G401 (cell line): ENCODE results near the gene SGTA. TPM values are rescaled to one million over a fixed set of nuclear protein-coding genes. Genes with fewer than 3 reads are reported as not detected.

ENCODE experiments used
- DNase-seq: peaks from one replicate; pipeline ENCODE4 v3.0.0-alpha.2; 2015; ENCODE audit warnings: low spot score
- in situ Hi-C: cut with HindIII; loops from 2 replicates; pipeline ENCODE4 v1.10.0; 2016; ENCODE audit warnings: low sequenced_read_pairs, mixed read lengths
- total RNA-seq: library from RNA; depleted of rRNA; stranded (reverse); fragments of >200 nt; shearing (Covaris generic); gene quantifications from 2 replicates; pipeline ENCODE4 v1.2.3, GENCODE V29; 2014

Gene SGTA
- total RNA-seq, 1 experiment from 2014 or later = 143 TPM

GRCh38 chr19:2759965-2760364 is 23.1 kb downstream of the SGTA start:
- in situ Hi-C loops = no loop called here
- no peak for DNase-seq

- no peak for DNase-seq
- in situ Hi-C loops = no loop called here
These were observed 23.7 kb downstream of the SGTA start for GRCh38 chr19:2759362-2759761.

- in situ Hi-C loops = no loop called here
These were observed 24.3 kb downstream of the SGTA start for GRCh38 chr19:2758601-2759313.

GRCh38 chr19:2756921-2757881 is 25.9 kb downstream of the SGTA start:
- in situ Hi-C loops = no loop called here
- DNase-seq = no peak

More at GRCh38 chr19:2758601-2759313, 24.3 kb downstream of the SGTA start:
- no peak for DNase-seq

GRCh38 chr19:2756477-2756876 is 26.6 kb downstream of the SGTA start:
- no peak for DNase-seq
- in situ Hi-C loops = no loop called here

- in situ Hi-C loops = no loop called here
- DNase-seq = no peak
These were observed 27.3 kb downstream of the SGTA start for GRCh38 chr19:2755811-2756210.

- DNase-seq = no peak
- in situ Hi-C loops = no loop called here
These were observed 27.7 kb downstream of the SGTA start for GRCh38 chr19:2755448-2755705.

- in situ Hi-C loops = no loop called here
- DNase-seq = no peak
These were observed 28.2 kb downstream of the SGTA start for GRCh38 chr19:2754659-2755447.

GRCh38 chr19:2751438-2751830 is 31.6 kb downstream of the SGTA start:
- no peak for DNase-seq
- in situ Hi-C loops = no loop called here

GRCh38 chr19:2750808-2751437 is 32.1 kb downstream of the SGTA start:
- DNase-seq = no peak

GRCh38 chr19:2747349-2747748 is 35.7 kb downstream of the SGTA start:
- DNase-seq = no peak
- in situ Hi-C loops = no loop called here

More at GRCh38 chr19:2750808-2751437, 32.1 kb downstream of the SGTA start:
- in situ Hi-C loops = no loop called here

GRCh38 chr19:2744113-2744512 is 39.0 kb downstream of the SGTA start:
- in situ Hi-C loops = no loop called here

GRCh38 chr19:2743099-2743498 is 40.0 kb downstream of the SGTA start:
- in situ Hi-C loops = no loop called here

More at GRCh38 chr19:2744113-2744512, 39.0 kb downstream of the SGTA start:
- no peak for DNase-seq

GRCh38 chr19:2740314-2740656 is 42.8 kb downstream of the SGTA start:
- in situ Hi-C loops = no loop called here
- DNase-seq = no peak

More at GRCh38 chr19:2743099-2743498, 40.0 kb downstream of the SGTA start:
- DNase-seq = no peak

- DNase-seq = peak; percentile 97
- in situ Hi-C loops = no loop called here
These were observed 43.3 kb downstream of the SGTA start, which contains the start of gene SLC39A3 for GRCh38 chr19:2739602-2740313. TSS of gene SLC39A3 (minus strand) at chr19:2740017. CDS start at chr19:2737257, 2,760 bp downstream.

- in situ Hi-C loops = no loop called here
- DNase-seq = no peak
These were observed 46.4 kb downstream of the SGTA start for GRCh38 chr19:2736550-2737190.

GRCh38 chr19:2735374-2735773 is 47.7 kb downstream of the SGTA start:
- in situ Hi-C loops = no loop called here

GRCh38 chr19:2734589-2735288 is 48.3 kb downstream of the SGTA start:
- no peak for DNase-seq
- in situ Hi-C loops = no loop called here

More at GRCh38 chr19:2735374-2735773, 47.7 kb downstream of the SGTA start:
- no peak for DNase-seq
